ENCODE measurements around the gene SLC41A3. TPM values are rescaled to one million over a fixed set of nuclear protein-coding genes. Genes with fewer than 3 reads are reported as not detected.

Gene SLC41A3
- total and polyA plus RNA-seq, 2 of the 8 experiments (the other 6 are each of a cell fraction or from before 2014, with no cell fraction given) = 30.2 to 56.4 TPM

DNA sequence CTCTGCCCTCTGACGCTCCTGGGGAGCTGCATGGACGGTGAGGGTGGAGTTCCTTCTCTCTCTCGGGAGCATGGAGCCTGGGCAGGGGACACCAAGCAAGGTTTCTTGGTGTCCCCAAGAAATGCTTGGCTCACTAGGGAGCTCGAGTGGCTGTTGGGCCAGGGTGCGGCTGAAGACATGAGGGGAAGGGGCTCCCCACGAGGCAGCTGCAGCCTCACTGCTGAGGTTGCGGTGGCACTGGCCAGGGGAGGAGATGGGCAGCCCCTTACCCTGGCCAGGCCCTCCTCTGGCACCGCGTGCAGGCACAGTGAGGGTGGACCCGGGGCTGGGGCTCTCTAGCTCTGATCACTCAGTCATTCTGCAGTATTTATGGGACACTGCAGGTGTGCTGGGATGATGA is 43.5 kb upstream of the SLC41A3 start:
- H2BK5ac ChIP-seq (ENCODE audit: low read depth, low read length) = no peak overlapping the region
- peaks cover 0 to 11% (median 9%) of the 10 kb centered on the region in 4 experiments; a peak in 6 of 7 replicates for H3K4me1 ChIP-seq (replicated peaks in 1 of 4; ENCODE audit: control insufficient read depth in 3 of 4, insufficient read depth in 4 of 4, low read length in 3 of 4)
- DNase-seq (ENCODE audit: low read depth in 1 of 2, low spot score in 2 of 2) = peak in 1 of 2 experiments; percentile 29
- H3K36me3 ChIP-seq (ENCODE audit: control insufficient read depth in 2 of 4, insufficient read depth in 4 of 4, low read length in 3 of 4) = no peaks in the 10 kb centered on the region
- TF ChIP-seq POLR2AphosphoS5 (IDR thresholded peaks at IDR 0.05; ENCODE audit: low read depth, low read length) (no peak), CHD1 (IDR thresholded peaks at IDR 0.05; ENCODE audit: low read depth, low read length) (no peak), GABPA (IDR thresholded peaks at IDR 0.05; ENCODE audit: borderline replicate concordance, insufficient read depth, low read length) (no peak), POU5F1 (IDR thresholded peaks at IDR 0.05; ENCODE audit: low read depth, low read length) (no peak), RNF2 (IDR thresholded peaks at IDR 0.05; ENCODE audit: borderline replicate concordance, low read depth, low read length, missing control alignments, poor library complexity, severe bottlenecking) (no peak), TAF7 (optimal IDR thresholded peaks at IDR 0.05; ENCODE audit: borderline replicate concordance, low read depth, low read length) (no peak), NANOG (IDR thresholded peaks at IDR 0.05; ENCODE audit: insufficient read depth, low read depth, low read length, poor library complexity, severe bottlenecking) (no peak), SIN3A (conservative IDR thresholded peaks at IDR 0.05 in 1 of 2, IDR thresholded peaks at IDR 0.05 in 1 of 2; ENCODE audit: low read depth in 1 of 2, low read length in 2 of 2) (no peak), CHD2 (IDR thresholded peaks at IDR 0.05; ENCODE audit: low read length) (no peak), SIX5 (IDR thresholded peaks at IDR 0.05; ENCODE audit: low read depth, low read length) (no peak), TEAD4 (IDR thresholded peaks at IDR 0.05; ENCODE audit: low read depth, low read length) (no peak), SRF (IDR thresholded peaks at IDR 0.05; ENCODE audit: low read depth, low read length) (no peak), JUND (IDR thresholded peaks at IDR 0.05; ENCODE audit: low read length) (no peak)
- H4K8ac ChIP-seq (ENCODE audit: extremely low read depth, insufficient read depth, low read length) = no peak overlapping the region
- no peaks in the 10 kb centered on the region for H3K79me2 ChIP-seq (ENCODE audit: control insufficient read depth in 1 of 2, insufficient read depth in 2 of 2, low read length in 2 of 2)
- no peak overlapping the region for H3K4me2 ChIP-seq (ENCODE audit: insufficient read depth in 1 of 2, low read depth in 2 of 2, low read length in 2 of 2)
- no peak overlapping the region for H2BK12ac ChIP-seq (ENCODE audit: low read depth, low read length)
- no peak overlapping the region for H3K9ac ChIP-seq (replicated peaks in 1 of 4; ENCODE audit: extremely low read depth in 1 of 4, low read depth in 3 of 4, low read length in 3 of 4)
- no peak overlapping the region for H2AFZ ChIP-seq (ENCODE audit: low read length)
- no peak for FAIRE-seq
- H3K18ac ChIP-seq (ENCODE audit: extremely low read depth, low read length) = no peak overlapping the region
- no peak overlapping the region for H3K23ac ChIP-seq (ENCODE audit: insufficient read length)
- H4K5ac ChIP-seq (ENCODE audit: insufficient read length, low read depth, low read length) = no peak overlapping the region
- H3K79me1 ChIP-seq (ENCODE audit: low read depth, low read length) = no peaks in the 10 kb centered on the region
- no peak overlapping the region for H3K4me3 ChIP-seq (ENCODE audit: extremely low read depth in 1 of 4, insufficient read depth in 2 of 4, low read depth in 3 of 4, low read length in 4 of 4)
- no peak overlapping the region for H3K14ac ChIP-seq (ENCODE audit: insufficient read length)
- H2BK120ac ChIP-seq (replicated peaks; ENCODE audit: low read depth, low read length) = no peak overlapping the region
- no peak overlapping the region for H3K4ac ChIP-seq (replicated peaks; ENCODE audit: insufficient read length, low read depth, low read length)
- H3K56ac ChIP-seq (replicated peaks; ENCODE audit: insufficient read length, low read depth, low read length) = no peak overlapping the region
- no peaks in the 10 kb centered on the region for H4K20me1 ChIP-seq (replicated peaks in 1 of 2; ENCODE audit: control insufficient read depth in 1 of 2, insufficient read depth in 2 of 2, low read length in 2 of 2)
- POLR2A ChIA-PET (ENCODE audit: partially characterized antibody) = no interaction called here
- no peak overlapping the region for H2BK20ac ChIP-seq (ENCODE audit: low read length)
- H2AK5ac ChIP-seq (ENCODE audit: low read depth, low read length) = no peak overlapping the region
- no peaks in the 10 kb centered on the region; a peak in 1 of 7 replicates for H3K27me3 ChIP-seq (replicated peaks in 1 of 4; ENCODE audit: control insufficient read depth in 3 of 4, extremely low read depth in 1 of 4, insufficient read depth in 3 of 4, low read length in 3 of 4)
- 94% methylated on average over 8 of the region's 10 CpGs; no CpG with 5 or more reads in 1 of the 2 experiments for WGBS, 2 experiments (ENCODE audit: extremely low coverage in 1 of 2, insufficient coverage in 1 of 2, insufficient read length in 1 of 2, insufficient replicate concordance in 2 of 2, low coverage in 1 of 2, low lambda C conversion rate in 2 of 2, missing lambda C conversion rate in 1 of 2)
- H3K9me3 ChIP-seq (ENCODE audit: insufficient read depth in 2 of 2, low read depth in 1 of 2, low read length in 1 of 2) = no peaks in the 10 kb centered on the region
- CTCF ChIA-PET (ENCODE audit: partially characterized antibody) = interaction anchor here (0.7 to 4.5 kb wide), 3 partner anchors 12 to 262 kb away, joined by 3 to 30 read pairs (median 4); no protein-coding TSS in a partner anchor
- H3K23me2 ChIP-seq (ENCODE audit: low read depth, low read length) = no peaks in the 10 kb centered on the region
- no peak overlapping the region for H4K91ac ChIP-seq (replicated peaks; ENCODE audit: insufficient read length, low read length)
- H3K27ac ChIP-seq (ENCODE audit: low read depth, low read length) = no peak overlapping the region
- no peak overlapping the region for H2BK15ac ChIP-seq (ENCODE audit: low read length)
